ENCODE results near the gene ATP1B1. TPM values are rescaled to one million over a fixed set of nuclear protein-coding genes. Genes with fewer than 3 reads are reported as not detected.

Gene ATP1B1
- total and polyA plus RNA-seq, 2 of the 8 experiments (the other 6 are each of a cell fraction or from before 2014, with no cell fraction given): 16.3 to 76.5 TPM

- H3K9ac ChIP-seq (replicated peaks in 1 of 4; ENCODE audit: extremely low read depth in 1 of 4, low read depth in 3 of 4, low read length in 3 of 4): no peak overlapping the region
- no peak overlapping the region for H3K18ac ChIP-seq (ENCODE audit: extremely low read depth, low read length)
- H3K4me2 ChIP-seq (ENCODE audit: insufficient read depth in 1 of 2, low read depth in 2 of 2, low read length in 2 of 2): no peak overlapping the region
- no peak overlapping the region for H3K4ac ChIP-seq (replicated peaks; ENCODE audit: insufficient read length, low read depth, low read length)
- no peaks in the 10 kb centered on the region for H3K23me2 ChIP-seq (ENCODE audit: low read depth, low read length)
- DNase-seq (ENCODE audit: low read depth in 1 of 2, low spot score in 2 of 2) (no peak), FAIRE-seq (no peak)
- H2AFZ ChIP-seq (ENCODE audit: low read length): no peak overlapping the region
- H3K23ac ChIP-seq (ENCODE audit: insufficient read length): no peak overlapping the region
- H3K79me2 ChIP-seq (ENCODE audit: control insufficient read depth in 1 of 2, insufficient read depth in 2 of 2, low read length in 2 of 2): no peaks in the 10 kb centered on the region
- H3K56ac ChIP-seq (replicated peaks; ENCODE audit: insufficient read length, low read depth, low read length): no peak overlapping the region
- H2BK12ac ChIP-seq (ENCODE audit: low read depth, low read length): no peak overlapping the region
- WGBS, 2 experiments (ENCODE audit: extremely low coverage in 1 of 2, insufficient coverage in 1 of 2, insufficient read length in 1 of 2, insufficient replicate concordance in 2 of 2, low coverage in 1 of 2, low lambda C conversion rate in 2 of 2, missing lambda C conversion rate in 1 of 2): 92% methylated on average over 7 of the region's 7 CpGs; no CpG with 5 or more reads in 1 of the 2 experiments
- no peak overlapping the region for H4K91ac ChIP-seq (replicated peaks; ENCODE audit: insufficient read length, low read length)
- no peak overlapping the region for H3K27ac ChIP-seq (ENCODE audit: low read depth, low read length)
- H3K4me1 ChIP-seq (replicated peaks in 1 of 4; ENCODE audit: control insufficient read depth in 3 of 4, insufficient read depth in 4 of 4, low read length in 3 of 4): no peaks in the 10 kb centered on the region
- no peak overlapping the region for H4K8ac ChIP-seq (ENCODE audit: extremely low read depth, insufficient read depth, low read length)
- no peak overlapping the region for H2BK20ac ChIP-seq (ENCODE audit: low read length)
- POLR2A ChIA-PET (ENCODE audit: partially characterized antibody): no interaction called here
- no peak overlapping the region for H3K4me3 ChIP-seq (ENCODE audit: extremely low read depth in 1 of 4, insufficient read depth in 2 of 4, low read depth in 3 of 4, low read length in 4 of 4)
- no peaks in the 10 kb centered on the region for H3K36me3 ChIP-seq (ENCODE audit: control insufficient read depth in 2 of 4, insufficient read depth in 4 of 4, low read length in 3 of 4)
- H2AK5ac ChIP-seq (ENCODE audit: low read depth, low read length): no peak overlapping the region
- no peaks in the 10 kb centered on the region for H4K20me1 ChIP-seq (replicated peaks in 1 of 2; ENCODE audit: control insufficient read depth in 1 of 2, insufficient read depth in 2 of 2, low read length in 2 of 2)
- H3K14ac ChIP-seq (ENCODE audit: insufficient read length): no peak overlapping the region
- no peak overlapping the region for H4K5ac ChIP-seq (ENCODE audit: insufficient read length, low read depth, low read length)
- H3K9me3 ChIP-seq (ENCODE audit: insufficient read depth in 2 of 2, low read depth in 1 of 2, low read length in 1 of 2): no peaks in the 10 kb centered on the region
- H2BK120ac ChIP-seq (replicated peaks; ENCODE audit: low read depth, low read length): no peak overlapping the region
- H3K27me3 ChIP-seq (replicated peaks in 1 of 4; ENCODE audit: control insufficient read depth in 3 of 4, extremely low read depth in 1 of 4, insufficient read depth in 3 of 4, low read length in 3 of 4): no peaks in the 10 kb centered on the region
- CTCF ChIA-PET (ENCODE audit: partially characterized antibody): interaction anchor here (1.1 kb wide), 1 partner anchor 541 kb away, joined by 3 read pairs; no protein-coding TSS in a partner anchor
- no peaks in the 10 kb centered on the region for H3K79me1 ChIP-seq (ENCODE audit: low read depth, low read length)
- H2BK5ac ChIP-seq (ENCODE audit: low read depth, low read length): no peak overlapping the region
- H2BK15ac ChIP-seq (ENCODE audit: low read length): no peak overlapping the region
- TF ChIP-seq PHF8 (conservative IDR thresholded peaks at IDR 0.05; ENCODE audit: low read depth, low read length) (no peak), MAFK (IDR thresholded peaks at IDR 0.05; ENCODE audit: low read depth, low read length) (no peak), GTF2F1 (IDR thresholded peaks at IDR 0.05; ENCODE audit: borderline replicate concordance, low read depth, low read length) (no peak), KDM5A (IDR thresholded peaks at IDR 0.05; ENCODE audit: low read length) (no peak), ATF2 (IDR thresholded peaks at IDR 0.05; ENCODE audit: low read length) (no peak), CREB1 (IDR thresholded peaks at IDR 0.05) (no peak), HDAC2 (IDR thresholded peaks at IDR 0.05; ENCODE audit: borderline replicate concordance in 1 of 2, low read depth in 2 of 2, low read length in 2 of 2) (no peak), TCF12 (IDR thresholded peaks at IDR 0.05; ENCODE audit: low read depth, low read length) (no peak), SAP30 (IDR thresholded peaks at IDR 0.05; ENCODE audit: insufficient read depth, insufficient replicate concordance, low read length) (no peak), TAF7 (optimal IDR thresholded peaks at IDR 0.05; ENCODE audit: borderline replicate concordance, low read depth, low read length) (no peak), EZH2 (IDR thresholded peaks at IDR 0.05; ENCODE audit: low read depth, low read length, severe bottlenecking) (no peak)
Observed at GRCh38 chr1:169144941-169145626, 38.6 kb downstream of the ATP1B1 start.

Data from H1 (cell line).